T-helper 1 cell treated with Interleukin-12 subunit alpha and Interleukin-12 subunit beta and Interleukin-4 antibody, amounts not matched to agents 30 μg/mL and 1 μg/mL, for 36 hours (primary cell): Measurements from ENCODE around the gene TSN.

Source experiments
- H3K27ac Mint-ChIP-seq: one replicate; pipeline ENCODE4 v1.8.0; 2021; ENCODE audit warnings: mild to moderate bottlenecking, mixed read lengths
- H3K27me3 Mint-ChIP-seq: one replicate; pipeline ENCODE4 v1.8.0; 2021; ENCODE audit warnings: low read depth, mixed read lengths
- H3K36me3 Mint-ChIP-seq: one replicate; pipeline ENCODE4 v1.8.0; 2021; ENCODE audit warnings: low read depth, mixed read lengths
- H3K4me1 Mint-ChIP-seq: one replicate; pipeline ENCODE4 v1.8.0; 2021; ENCODE audit warnings: low read depth, mixed read lengths
- H3K4me3 Mint-ChIP-seq: one replicate; pipeline ENCODE4 v1.8.0; 2021; ENCODE audit warnings: mild to moderate bottlenecking, moderate library complexity, mixed read lengths
- H3K9me3 Mint-ChIP-seq: one replicate; pipeline ENCODE4 v1.8.0; 2021; ENCODE audit warnings: mixed read lengths

TSN gene

DNA sequence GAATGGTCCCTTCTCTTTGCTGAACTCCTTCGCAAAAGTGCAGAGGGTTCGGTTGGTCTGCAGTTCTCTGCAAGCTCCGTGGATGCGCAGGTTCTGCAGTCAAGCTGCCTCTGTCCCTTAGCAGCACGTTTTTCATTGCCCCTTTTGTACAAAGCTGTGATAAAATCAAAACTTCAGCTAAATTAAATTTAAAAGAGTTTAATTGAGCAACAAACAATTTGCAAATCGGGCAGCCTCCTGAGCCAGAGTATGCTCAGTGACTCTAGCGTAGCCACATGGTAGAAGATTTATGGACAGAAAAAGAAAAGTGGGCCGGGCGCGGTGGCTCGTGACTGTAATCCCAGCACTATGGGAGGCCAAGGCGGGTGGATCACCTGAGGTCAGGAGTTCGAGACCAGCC lies 18.8 kb downstream of the TSN start:
- no peak overlapping the region for H3K4me3 Mint-ChIP-seq
- H3K9me3 Mint-ChIP-seq, result no peaks in the 10 kb centered on the region
- H3K36me3 Mint-ChIP-seq, result no peaks in the 10 kb centered on the region
- no peak overlapping the region for H3K27ac Mint-ChIP-seq
- no peaks in the 10 kb centered on the region for H3K27me3 Mint-ChIP-seq
- H3K4me1 Mint-ChIP-seq, result no peaks in the 10 kb centered on the region

DNA sequence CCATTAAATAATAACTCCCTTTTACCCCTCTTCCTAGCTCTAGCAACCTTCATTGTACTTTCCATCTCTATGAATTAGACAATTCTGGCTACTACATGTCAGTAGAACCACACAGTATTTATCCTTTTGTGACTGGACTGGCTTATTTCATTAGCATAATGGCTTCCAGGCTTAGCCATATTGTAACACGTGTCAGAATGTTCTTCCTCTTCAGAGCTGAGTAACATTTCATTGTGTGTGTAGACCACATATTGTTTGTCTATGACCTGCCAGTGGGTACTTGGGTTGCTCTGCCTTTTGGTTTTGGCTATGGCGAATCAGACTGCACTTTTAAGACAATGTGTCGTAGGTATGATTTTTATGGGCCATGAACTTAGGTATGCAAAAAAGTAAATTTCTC lies 20.9 kb downstream of the TSN start:
- H3K4me3 Mint-ChIP-seq, result no peak overlapping the region
- H3K9me3 Mint-ChIP-seq, result no peaks in the 10 kb centered on the region
- no peaks in the 10 kb centered on the region for H3K4me1 Mint-ChIP-seq
- no peaks in the 10 kb centered on the region for H3K27me3 Mint-ChIP-seq
- H3K36me3 Mint-ChIP-seq, result no peaks in the 10 kb centered on the region
- H3K27ac Mint-ChIP-seq, result no peak overlapping the region

DNA sequence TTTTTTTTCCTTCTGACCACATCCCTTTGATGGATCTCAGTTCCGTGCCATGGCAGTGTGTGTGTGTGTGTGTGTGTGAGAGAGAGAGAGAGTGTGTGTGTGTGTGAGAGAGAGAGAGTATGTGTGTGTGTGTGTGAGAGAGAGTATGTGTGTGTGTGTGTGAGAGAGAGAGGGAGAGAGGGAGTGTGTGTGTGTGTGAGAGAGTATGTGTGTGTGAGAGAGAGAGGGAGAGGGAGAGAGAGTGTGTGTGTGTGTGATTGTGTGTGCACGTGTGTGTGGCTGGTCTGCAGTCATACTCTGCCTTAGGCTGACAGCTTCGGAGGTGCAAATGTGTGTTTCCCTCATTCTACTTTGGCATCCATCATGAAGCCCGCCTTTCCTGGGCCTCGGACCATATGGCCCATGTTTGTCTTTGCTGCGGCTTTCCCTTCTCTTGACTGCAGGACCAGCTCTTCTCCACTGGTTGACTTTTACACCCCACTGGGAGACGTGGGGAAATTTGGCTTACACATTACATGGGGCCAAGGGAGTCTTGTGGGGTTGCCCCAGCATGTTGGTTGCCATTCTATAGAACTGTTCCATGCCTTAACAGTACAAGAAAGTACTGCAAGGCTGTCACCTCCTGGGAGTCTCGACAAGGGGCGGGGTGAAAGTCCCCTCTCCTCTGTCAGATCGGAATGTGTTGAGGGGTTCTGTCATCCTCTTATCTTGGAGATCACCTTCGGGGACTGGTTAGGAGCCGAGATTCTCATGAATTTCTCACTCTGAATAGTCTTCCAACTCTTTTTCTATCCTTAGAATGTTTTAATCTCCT lies 21.6 kb downstream of the TSN start:
- Mint-ChIP-seq H3K4me3 (no peak overlapping the region), H3K27ac (no peak overlapping the region), H3K4me1 (no peaks in the 10 kb centered on the region), H3K9me3 (no peaks in the 10 kb centered on the region), H3K36me3 (no peaks in the 10 kb centered on the region), H3K27me3 (no peaks in the 10 kb centered on the region)

DNA sequence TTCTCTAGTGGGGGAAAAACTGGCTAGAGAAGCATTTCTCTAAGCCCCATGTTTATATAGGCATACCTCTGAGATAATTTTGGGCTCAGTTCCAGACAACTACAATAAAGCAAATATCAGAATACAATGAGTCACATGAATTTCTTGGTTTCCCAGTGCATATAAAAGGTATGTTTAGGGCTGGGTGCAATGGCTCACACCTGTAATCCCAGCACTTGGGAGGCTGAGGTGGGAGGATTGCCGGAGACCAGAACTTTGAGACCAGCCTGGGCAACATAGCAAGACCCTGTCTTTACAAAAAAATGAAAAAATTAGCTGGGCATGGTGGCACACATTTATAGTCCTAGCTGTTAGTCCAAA lies 22.2 kb downstream of the TSN start:
- Mint-ChIP-seq H3K4me3 (no peak overlapping the region), H3K9me3 (no peaks in the 10 kb centered on the region), H3K36me3 (no peaks in the 10 kb centered on the region), H3K27me3 (no peaks in the 10 kb centered on the region), H3K27ac (no peak overlapping the region), H3K4me1 (no peaks in the 10 kb centered on the region)

DNA sequence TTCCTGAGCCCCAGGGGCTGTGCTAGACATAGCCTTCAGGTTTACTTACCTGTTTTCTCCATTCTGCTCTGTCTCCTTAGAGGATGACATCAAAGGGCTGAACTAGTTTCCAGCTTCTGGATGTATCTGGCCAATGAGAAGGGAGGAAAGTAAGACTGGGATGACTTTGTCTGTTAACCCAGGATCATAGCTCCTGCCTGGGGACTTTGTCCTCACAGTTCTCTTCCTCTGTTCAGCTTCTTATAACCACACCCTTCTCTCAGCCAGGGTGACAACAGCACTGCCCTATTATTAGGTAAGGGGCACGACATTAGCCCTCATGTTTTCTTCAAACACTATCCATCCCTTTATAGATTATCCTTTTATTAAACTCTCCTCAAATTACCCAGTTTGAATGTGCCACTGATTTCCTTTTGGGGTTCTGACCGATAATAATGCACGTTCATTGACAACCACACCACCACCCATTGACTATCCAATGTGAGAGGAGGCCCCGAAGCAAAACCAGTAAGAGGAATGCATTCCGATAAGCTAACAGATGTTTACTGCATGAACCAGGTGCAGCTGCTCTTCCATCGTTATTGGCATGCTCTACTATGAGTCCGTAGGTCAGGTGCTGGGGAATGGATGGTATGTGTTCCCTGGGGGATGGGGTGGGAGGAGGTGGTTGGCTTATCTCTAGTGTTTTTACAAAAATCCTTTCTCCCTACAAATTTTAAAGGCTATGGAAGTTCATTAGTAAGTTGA lies 23.5 kb downstream of the TSN start:
- H3K27ac Mint-ChIP-seq, result no peak overlapping the region

DNA sequence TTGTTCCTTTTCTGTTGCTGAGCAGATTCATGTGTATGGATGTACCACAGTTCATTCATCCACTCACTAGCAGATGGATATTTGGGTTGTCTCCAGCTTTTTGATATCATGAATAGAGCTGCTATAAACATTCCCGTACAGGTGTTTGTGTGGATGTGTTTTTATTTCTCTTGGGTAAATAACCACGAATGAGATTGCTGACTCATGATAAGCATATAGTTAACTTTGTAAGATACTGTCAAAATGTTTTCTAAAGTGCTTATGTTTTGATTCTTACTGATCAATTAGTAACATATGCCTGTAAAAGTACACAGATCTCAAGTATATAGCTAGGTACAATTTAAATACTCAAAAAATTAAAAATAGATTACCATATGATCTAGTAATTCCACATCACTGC lies 27.7 kb downstream of the TSN start:
- Mint-ChIP-seq H3K9me3 (no peaks in the 10 kb centered on the region), H3K27ac (no peak overlapping the region), H3K4me3 (no peak overlapping the region)

More for the DNA sequence above, 23.5 kb downstream of the TSN start:
- peaks cover 5% of the 10 kb centered on the region for H3K27me3 Mint-ChIP-seq
- H3K9me3 Mint-ChIP-seq, result no peaks in the 10 kb centered on the region
- no peaks in the 10 kb centered on the region for H3K4me1 Mint-ChIP-seq
- H3K36me3 Mint-ChIP-seq, result no peaks in the 10 kb centered on the region
- no peak overlapping the region for H3K4me3 Mint-ChIP-seq

DNA sequence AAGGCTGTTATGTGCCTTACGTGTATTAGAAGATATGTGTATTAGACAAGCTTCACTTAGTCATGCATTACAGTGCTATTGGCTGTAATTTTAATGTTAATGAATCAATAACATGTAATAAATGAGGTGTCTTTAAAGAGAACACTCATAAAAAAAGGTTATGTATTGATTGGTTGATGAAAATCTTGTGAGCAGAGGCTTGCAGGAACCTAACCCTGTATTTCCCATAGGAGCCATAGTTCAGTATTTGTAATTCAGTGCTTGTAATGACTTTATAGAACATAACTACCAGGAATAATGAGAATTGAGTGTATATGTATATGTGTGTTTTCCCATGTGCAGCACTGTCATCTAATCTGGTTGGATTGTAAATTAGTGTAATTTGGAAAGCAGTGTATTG lies 33.2 kb downstream of the TSN start:
- Mint-ChIP-seq H3K9me3 (no peaks in the 10 kb centered on the region), H3K4me1 (no peaks in the 10 kb centered on the region), H3K27me3 (peaks cover 29% of the 10 kb centered on the region), H3K4me3 (no peak overlapping the region), H3K36me3 (no peaks in the 10 kb centered on the region), H3K27ac (no peak overlapping the region)

More for the DNA sequence above, 27.7 kb downstream of the TSN start:
- Mint-ChIP-seq H3K4me1 (no peaks in the 10 kb centered on the region), H3K36me3 (no peaks in the 10 kb centered on the region), H3K27me3 (peaks cover 15% of the 10 kb centered on the region)

DNA sequence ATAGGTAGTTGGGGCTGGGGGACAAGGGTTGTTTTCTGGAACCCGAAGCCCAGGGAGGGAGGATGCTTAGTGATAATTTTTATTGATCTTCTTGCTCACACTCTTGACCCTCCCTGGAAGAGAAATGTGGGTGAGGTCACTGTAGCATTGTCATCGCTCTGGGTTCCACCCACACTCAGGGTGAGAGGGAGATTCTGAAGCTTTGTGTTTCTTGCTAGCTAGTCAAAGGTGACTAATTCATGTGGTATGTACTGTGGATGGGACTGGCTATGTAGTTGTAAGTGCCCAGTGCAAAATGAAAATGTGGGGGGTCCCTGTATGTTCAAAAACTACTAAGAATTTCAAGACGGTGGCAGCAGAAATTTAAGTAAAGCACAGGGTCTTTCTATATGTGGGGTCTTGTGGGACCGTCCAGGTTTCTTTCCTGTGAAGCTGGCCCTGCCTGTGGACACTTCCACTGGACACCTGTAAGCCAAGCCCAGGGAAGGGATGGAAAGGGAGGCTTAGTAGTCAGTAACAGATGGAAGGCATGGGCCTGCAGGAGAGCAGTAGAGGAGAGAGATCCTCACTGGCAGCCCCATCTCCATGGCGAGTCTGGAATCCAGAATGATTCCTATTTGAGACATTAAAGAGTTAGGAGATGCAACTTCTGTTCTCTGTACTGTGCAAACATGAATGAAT lies 35.0 kb downstream of the TSN start:
- Mint-ChIP-seq H3K9me3 (no peaks in the 10 kb centered on the region), H3K27ac (no peak overlapping the region), H3K4me3 (no peak overlapping the region), H3K36me3 (no peaks in the 10 kb centered on the region), H3K27me3 (peaks cover 23% of the 10 kb centered on the region), H3K4me1 (no peaks in the 10 kb centered on the region)

DNA sequence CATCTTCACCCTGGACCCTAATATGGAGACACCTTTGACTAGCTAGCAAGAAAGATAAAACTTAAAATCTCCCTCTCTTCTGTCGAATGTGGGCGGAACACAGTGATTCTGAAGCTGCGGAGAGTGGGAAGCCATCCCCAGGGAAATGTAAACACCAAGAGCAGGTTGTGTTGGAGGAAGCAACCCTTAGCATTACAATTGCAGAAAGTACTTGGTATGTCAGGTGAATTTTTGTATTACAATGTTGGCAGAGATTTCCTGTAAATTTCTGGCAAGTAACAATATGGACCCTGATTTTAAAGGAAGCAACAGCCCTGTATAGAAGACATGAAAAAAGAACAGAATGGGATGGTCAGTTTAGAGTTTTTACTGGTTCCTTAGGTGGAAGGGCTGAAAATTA lies 35.8 kb downstream of the TSN start:
- H3K27me3 Mint-ChIP-seq, result peaks cover 16% of the 10 kb centered on the region
- no peak overlapping the region for H3K4me3 Mint-ChIP-seq
- H3K36me3 Mint-ChIP-seq, result no peaks in the 10 kb centered on the region
- no peaks in the 10 kb centered on the region for H3K4me1 Mint-ChIP-seq
- H3K27ac Mint-ChIP-seq, result no peak overlapping the region
- no peaks in the 10 kb centered on the region for H3K9me3 Mint-ChIP-seq

DNA sequence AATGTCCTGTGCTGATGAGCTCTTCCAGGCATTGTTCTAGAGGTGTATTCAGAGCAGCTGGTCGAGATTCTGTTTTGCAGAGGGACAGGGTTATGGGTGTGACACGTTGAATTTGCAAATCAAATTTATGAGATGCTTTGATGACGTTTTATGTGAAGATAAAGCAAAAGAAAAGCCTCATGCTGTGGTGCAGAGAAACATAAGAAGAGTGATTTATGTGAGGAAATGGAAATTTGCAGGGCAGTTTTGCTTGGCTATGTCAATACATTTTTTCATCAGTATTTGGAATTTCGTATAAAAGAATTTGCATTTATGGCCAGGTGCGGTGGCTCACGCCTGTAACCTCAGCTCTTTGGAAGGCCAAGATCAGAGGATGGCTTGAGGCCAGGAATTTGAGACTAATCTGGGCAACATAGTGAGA lies 36.4 kb downstream of the TSN start:
- H3K36me3 Mint-ChIP-seq, result no peaks in the 10 kb centered on the region
- H3K4me3 Mint-ChIP-seq, result no peak overlapping the region
- no peak overlapping the region for H3K27ac Mint-ChIP-seq
- H3K4me1 Mint-ChIP-seq, result no peaks in the 10 kb centered on the region
- no peaks in the 10 kb centered on the region for H3K9me3 Mint-ChIP-seq
- peaks cover 19% of the 10 kb centered on the region for H3K27me3 Mint-ChIP-seq

DNA sequence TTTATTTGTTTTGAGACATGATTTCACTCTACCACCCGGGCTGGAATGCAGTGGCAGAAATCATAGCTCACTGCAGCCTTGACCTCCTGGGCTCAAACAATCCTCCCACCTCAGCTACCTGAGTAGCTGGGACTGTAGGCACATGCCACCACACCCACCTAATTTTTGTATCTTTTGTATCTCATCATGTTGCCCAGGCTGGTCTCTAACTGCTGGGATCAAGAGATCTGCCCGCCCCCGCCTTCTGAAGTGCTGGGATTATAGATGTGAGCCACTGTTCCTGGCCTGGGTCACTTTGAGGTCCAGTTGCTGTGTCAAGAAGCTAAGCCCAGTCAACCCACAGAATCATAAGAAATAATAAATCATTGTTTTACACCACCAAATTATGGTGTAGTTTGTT lies 38.4 kb downstream of the TSN start:
- Mint-ChIP-seq H3K27ac (no peak overlapping the region), H3K4me1 (no peaks in the 10 kb centered on the region), H3K36me3 (no peaks in the 10 kb centered on the region), H3K9me3 (no peaks in the 10 kb centered on the region), H3K4me3 (no peak overlapping the region), H3K27me3 (peaks cover 19% of the 10 kb centered on the region)

DNA sequence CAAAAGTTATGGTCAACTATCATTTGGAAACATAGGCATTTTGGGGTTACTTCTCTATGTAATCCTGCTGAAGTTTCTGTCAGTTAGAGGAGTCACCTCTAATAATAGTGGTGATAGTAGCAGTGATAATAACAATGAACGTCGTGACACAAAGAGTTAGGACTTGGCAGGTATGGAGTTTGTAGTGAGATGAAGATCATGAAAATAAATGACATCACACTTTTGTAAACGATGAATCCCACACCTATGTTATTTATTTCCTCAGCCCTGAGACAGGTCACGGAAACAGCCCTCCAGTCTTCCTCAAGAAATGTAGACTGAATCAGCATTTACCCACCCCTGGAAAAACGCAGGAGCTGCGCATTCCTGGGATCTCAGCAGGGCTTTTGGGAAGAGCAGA lies 38.8 kb downstream of the TSN start:
- no peak overlapping the region for H3K27ac Mint-ChIP-seq
- peaks cover 19% of the 10 kb centered on the region for H3K27me3 Mint-ChIP-seq
- no peaks in the 10 kb centered on the region for H3K36me3 Mint-ChIP-seq
- no peaks in the 10 kb centered on the region for H3K4me1 Mint-ChIP-seq
- H3K4me3 Mint-ChIP-seq, result no peak overlapping the region
- H3K9me3 Mint-ChIP-seq, result no peaks in the 10 kb centered on the region

DNA sequence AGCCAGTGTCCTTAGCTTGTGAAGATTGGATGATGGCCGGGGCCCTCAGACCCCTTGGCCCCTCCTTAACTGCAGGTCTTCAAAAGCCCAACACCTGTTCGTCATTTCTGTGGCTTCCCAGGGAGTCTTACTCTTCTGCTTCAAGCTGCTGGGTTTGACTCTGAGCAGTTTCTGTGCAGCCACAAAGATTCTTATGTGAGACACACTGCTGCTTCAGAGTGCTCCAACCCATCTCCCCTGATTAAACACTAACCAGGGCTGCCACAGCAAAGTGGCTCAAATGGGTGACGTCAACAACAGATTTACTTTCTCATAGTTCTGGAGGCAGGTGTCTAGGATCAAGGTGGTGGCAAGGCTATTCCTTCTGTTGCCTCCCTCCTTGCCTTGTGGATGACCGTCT lies 40.8 kb downstream of the TSN start:
- H3K4me1 Mint-ChIP-seq, result no peaks in the 10 kb centered on the region
- H3K4me3 Mint-ChIP-seq, result no peak overlapping the region
- no peaks in the 10 kb centered on the region for H3K9me3 Mint-ChIP-seq
- peaks cover 7% of the 10 kb centered on the region for H3K27me3 Mint-ChIP-seq
- H3K27ac Mint-ChIP-seq, result no peak overlapping the region
- no peaks in the 10 kb centered on the region for H3K36me3 Mint-ChIP-seq

DNA sequence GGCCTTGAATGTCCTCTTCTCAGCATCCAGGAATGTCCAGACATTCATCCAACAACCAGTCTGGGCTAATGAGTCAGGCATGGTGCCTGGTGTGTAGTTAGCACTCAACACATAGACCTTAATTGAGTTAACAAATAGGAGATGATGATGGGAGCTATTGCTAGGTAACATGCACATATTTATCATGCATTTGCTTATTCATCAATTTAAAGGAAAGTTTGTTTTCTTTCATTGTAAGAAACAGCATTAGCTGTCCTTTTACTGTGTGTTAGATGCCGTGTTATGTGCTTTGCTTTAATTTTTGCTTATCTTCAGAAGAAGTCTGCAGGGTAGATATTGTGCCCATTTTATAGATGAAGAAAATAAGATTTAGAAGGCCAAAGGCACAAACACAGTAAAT lies 43.2 kb downstream of the TSN start:
- Mint-ChIP-seq H3K4me1 (no peaks in the 10 kb centered on the region), H3K27me3 (peaks cover 7% of the 10 kb centered on the region), H3K9me3 (peaks cover 8% of the 10 kb centered on the region), H3K27ac (no peak overlapping the region), H3K4me3 (no peak overlapping the region), H3K36me3 (no peaks in the 10 kb centered on the region)

DNA sequence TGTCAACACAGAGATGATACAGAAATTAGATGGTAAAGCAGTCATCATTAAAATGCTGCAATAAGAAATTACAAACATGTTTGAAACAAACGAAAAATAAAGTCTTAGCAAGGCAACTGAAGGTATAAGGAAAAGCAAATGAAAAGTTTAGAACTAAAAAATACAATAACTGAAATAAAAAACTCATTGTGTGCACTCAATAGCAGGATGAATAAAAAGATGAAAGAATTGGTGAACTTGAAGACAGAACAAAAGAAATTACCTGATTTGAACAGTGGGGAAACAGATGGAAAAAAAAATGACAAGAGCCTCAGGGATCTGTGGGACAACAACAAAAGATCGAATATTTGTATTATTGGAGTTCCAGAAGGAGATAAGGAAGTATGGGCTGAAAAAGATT lies 46.5 kb downstream of the TSN start:
- H3K27ac Mint-ChIP-seq, result no peak overlapping the region

More for the DNA sequence above, 46.5 kb downstream of the TSN start:
- no peaks in the 10 kb centered on the region for H3K4me1 Mint-ChIP-seq
- H3K36me3 Mint-ChIP-seq, result no peaks in the 10 kb centered on the region
- H3K4me3 Mint-ChIP-seq, result no peak overlapping the region
- H3K9me3 Mint-ChIP-seq, result peaks cover 8% of the 10 kb centered on the region
- peaks cover 19% of the 10 kb centered on the region for H3K27me3 Mint-ChIP-seq
